ENCODE data around the gene VSIG1.

Gene VSIG1

GRCh38 chrX:108028854-108029253, 16.0 kb upstream of the VSIG1 start:
- Histone ChIP-seq H3K4me3 (ENCODE audit: low read length) (no peak overlapping the region), H3K9me3 (ENCODE audit: control insufficient read depth, insufficient read depth, low read length) (no peaks in the 10 kb centered on the region), H3K4me1 (ENCODE audit: control insufficient read depth, insufficient read depth, low read length) (no peaks in the 10 kb centered on the region), H3K27me3 (ENCODE audit: control insufficient read depth, insufficient read depth, low read length) (no peaks in the 10 kb centered on the region), H3K36me3 (ENCODE audit: control insufficient read depth, insufficient read depth, low read length) (no peaks in the 10 kb centered on the region), H3K27ac (ENCODE audit: low read length) (no peak overlapping the region)
- no peak for DNase-seq (ENCODE audit: low read depth, low spot score)
- no CpG with 5 or more reads among the region's 1 CpG for WGBS (ENCODE audit: insufficient coverage, insufficient read length)

DNA sequence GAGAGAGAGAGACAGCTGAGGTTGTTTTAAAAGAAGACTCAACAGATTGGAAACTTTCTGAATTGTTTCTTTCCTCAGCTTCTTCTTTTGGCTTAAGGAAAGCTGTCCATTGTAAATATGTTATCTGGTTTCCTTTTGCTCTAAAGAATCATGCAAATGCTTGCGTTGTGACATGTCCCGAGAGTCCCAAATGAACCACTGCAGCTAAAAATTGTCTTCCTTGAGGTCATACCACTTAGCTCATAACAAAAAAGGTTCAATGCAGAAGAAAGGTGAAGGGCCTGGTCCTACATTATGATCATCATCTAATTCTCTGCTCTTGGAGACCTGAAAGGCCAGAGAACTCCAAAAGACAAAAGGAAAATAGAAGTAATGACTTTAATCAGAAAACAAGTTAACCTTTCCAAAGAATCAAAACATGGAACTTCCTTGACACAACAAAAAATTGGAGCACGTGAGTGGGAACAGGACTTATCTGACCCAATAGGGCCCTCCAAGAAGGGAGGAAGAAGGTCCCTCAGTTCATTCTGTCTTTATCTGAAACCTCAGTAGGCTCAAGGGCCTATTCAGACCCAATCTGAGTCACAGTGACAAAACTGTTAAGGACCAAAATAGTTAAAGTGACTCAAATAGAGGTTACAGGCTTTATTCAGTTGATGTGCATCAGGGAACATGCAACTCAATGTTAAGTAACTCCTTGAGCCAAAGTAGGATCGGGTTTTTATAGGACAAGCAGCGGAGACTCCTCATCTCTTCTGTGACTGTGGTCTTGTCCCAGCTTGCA, 14.7 kb upstream of the VSIG1 start:
- H3K4me3 ChIP-seq (ENCODE audit: low read length) = no peak overlapping the region
- no CpG with 5 or more reads among the region's 5 CpGs for WGBS (ENCODE audit: insufficient coverage, insufficient read length)

DNA sequence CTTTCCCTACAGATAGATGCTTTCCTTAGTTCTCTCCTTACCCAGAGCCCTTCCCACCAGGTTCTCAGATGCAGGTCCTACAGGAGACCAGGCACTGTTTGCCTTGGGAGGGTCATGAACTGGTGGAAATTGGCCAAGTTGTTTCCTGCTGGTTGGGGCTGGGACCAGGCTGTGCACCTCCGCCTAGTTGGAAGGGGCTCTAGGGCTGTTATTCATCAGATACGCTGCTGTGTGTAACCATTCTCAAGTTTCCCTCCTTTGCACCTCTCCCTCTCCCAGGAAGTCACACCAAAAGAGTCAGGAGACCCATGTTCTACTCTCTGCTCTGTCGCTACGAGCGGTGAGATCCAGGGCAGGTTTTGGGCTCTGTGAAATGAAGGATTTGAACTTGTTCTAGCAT, 11.9 kb upstream of the VSIG1 start:
- no peaks in the 10 kb centered on the region for H3K27me3 ChIP-seq (ENCODE audit: control insufficient read depth, insufficient read depth, low read length)
- DNase-seq (ENCODE audit: low read depth, low spot score) = no peak
- H3K4me3 ChIP-seq (ENCODE audit: low read length) = no peak overlapping the region
- no peaks in the 10 kb centered on the region for H3K9me3 ChIP-seq (ENCODE audit: control insufficient read depth, insufficient read depth, low read length)
- no peaks in the 10 kb centered on the region for H3K36me3 ChIP-seq (ENCODE audit: control insufficient read depth, insufficient read depth, low read length)
- no peak overlapping the region for H3K27ac ChIP-seq (ENCODE audit: low read length)
- no CpG with 5 or more reads among the region's 5 CpGs for WGBS (ENCODE audit: insufficient coverage, insufficient read length)
- H3K4me1 ChIP-seq (ENCODE audit: control insufficient read depth, insufficient read depth, low read length) = no peaks in the 10 kb centered on the region

More for the DNA sequence above, 14.7 kb upstream of the VSIG1 start:
- no peak overlapping the region for H3K27ac ChIP-seq (ENCODE audit: low read length)
- H3K9me3 ChIP-seq (ENCODE audit: control insufficient read depth, insufficient read depth, low read length) = no peaks in the 10 kb centered on the region
- no peaks in the 10 kb centered on the region for H3K27me3 ChIP-seq (ENCODE audit: control insufficient read depth, insufficient read depth, low read length)
- no peaks in the 10 kb centered on the region for H3K4me1 ChIP-seq (ENCODE audit: control insufficient read depth, insufficient read depth, low read length)
- no peak for DNase-seq (ENCODE audit: low read depth, low spot score)
- no peaks in the 10 kb centered on the region for H3K36me3 ChIP-seq (ENCODE audit: control insufficient read depth, insufficient read depth, low read length)

GRCh38 chrX:108033890-108034289, 11.0 kb upstream of the VSIG1 start:
- DNase-seq (ENCODE audit: low read depth, low spot score) = no peak
- no peak overlapping the region for H3K27ac ChIP-seq (ENCODE audit: low read length)
- no CpG with 5 or more reads among the region's 3 CpGs for WGBS (ENCODE audit: insufficient coverage, insufficient read length)

GRCh38 chrX:108034725-108035124, 10.1 kb upstream of the VSIG1 start:
- Histone ChIP-seq H3K9me3 (ENCODE audit: control insufficient read depth, insufficient read depth, low read length) (no peaks in the 10 kb centered on the region), H3K4me3 (ENCODE audit: low read length) (no peak overlapping the region), H3K27me3 (ENCODE audit: control insufficient read depth, insufficient read depth, low read length) (no peaks in the 10 kb centered on the region), H3K27ac (ENCODE audit: low read length) (no peak overlapping the region), H3K36me3 (ENCODE audit: control insufficient read depth, insufficient read depth, low read length) (no peaks in the 10 kb centered on the region), H3K4me1 (ENCODE audit: control insufficient read depth, insufficient read depth, low read length) (no peaks in the 10 kb centered on the region)
- DNase-seq (ENCODE audit: low read depth, low spot score) = no peak
- WGBS (ENCODE audit: insufficient coverage, insufficient read length) = no CpG with 5 or more reads among the region's 3 CpGs

More at GRCh38 chrX:108033890-108034289, 11.0 kb upstream of the VSIG1 start:
- Histone ChIP-seq H3K36me3 (ENCODE audit: control insufficient read depth, insufficient read depth, low read length) (no peaks in the 10 kb centered on the region), H3K4me3 (ENCODE audit: low read length) (no peak overlapping the region), H3K9me3 (ENCODE audit: control insufficient read depth, insufficient read depth, low read length) (no peaks in the 10 kb centered on the region), H3K27me3 (ENCODE audit: control insufficient read depth, insufficient read depth, low read length) (no peaks in the 10 kb centered on the region), H3K4me1 (ENCODE audit: control insufficient read depth, insufficient read depth, low read length) (no peaks in the 10 kb centered on the region)

DNA sequence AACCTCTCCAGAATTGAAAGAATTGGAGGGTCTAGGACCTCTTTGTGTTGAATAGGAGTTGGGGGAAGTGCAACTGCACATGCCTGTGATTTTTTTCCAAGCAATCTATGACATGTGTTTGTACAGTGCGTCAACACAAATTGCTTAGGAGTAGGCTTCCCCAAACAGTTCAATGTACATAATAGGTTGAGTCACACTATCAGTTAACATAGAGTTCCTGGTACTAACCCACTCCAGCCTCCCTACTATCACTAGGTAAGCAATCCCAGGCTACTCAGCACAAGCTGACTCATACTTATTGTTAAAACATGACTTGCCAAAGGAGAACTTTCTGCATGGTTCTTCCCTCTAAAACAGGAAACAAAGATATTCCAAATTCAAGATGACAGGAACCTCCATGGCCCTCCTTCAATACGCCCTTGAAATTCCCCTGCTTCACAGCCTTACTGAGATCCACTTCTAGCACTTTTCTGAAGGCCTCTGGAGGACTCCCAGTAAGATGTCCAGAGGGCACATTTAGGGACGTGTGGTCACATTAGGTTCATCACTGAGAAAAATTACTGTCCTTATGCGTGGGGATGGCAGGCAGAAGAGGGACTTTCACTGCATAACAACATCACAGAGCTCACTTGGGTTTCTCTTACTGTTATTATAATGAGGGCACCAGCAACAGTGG, 8.4 kb upstream of the VSIG1 start:
- H3K27ac ChIP-seq (ENCODE audit: low read length) = no peak overlapping the region
- H3K4me3 ChIP-seq (ENCODE audit: low read length) = no peak overlapping the region
- H3K4me1 ChIP-seq (ENCODE audit: control insufficient read depth, insufficient read depth, low read length) = no peaks in the 10 kb centered on the region
- DNase-seq (ENCODE audit: low read depth, low spot score) = no peak
- WGBS (ENCODE audit: insufficient coverage, insufficient read length) = no CpG with 5 or more reads among the region's 4 CpGs
- no peaks in the 10 kb centered on the region for H3K27me3 ChIP-seq (ENCODE audit: control insufficient read depth, insufficient read depth, low read length)
- H3K9me3 ChIP-seq (ENCODE audit: control insufficient read depth, insufficient read depth, low read length) = no peaks in the 10 kb centered on the region
- H3K36me3 ChIP-seq (ENCODE audit: control insufficient read depth, insufficient read depth, low read length) = no peaks in the 10 kb centered on the region

- no CpG with 5 or more reads among the region's 1 CpG for WGBS (ENCODE audit: insufficient coverage, insufficient read length)
- no peaks in the 10 kb centered on the region for H3K9me3 ChIP-seq (ENCODE audit: control insufficient read depth, insufficient read depth, low read length)
- H3K27ac ChIP-seq (ENCODE audit: low read length) = no peak overlapping the region
- no peaks in the 10 kb centered on the region for H3K4me1 ChIP-seq (ENCODE audit: control insufficient read depth, insufficient read depth, low read length)
- H3K27me3 ChIP-seq (ENCODE audit: control insufficient read depth, insufficient read depth, low read length) = no peaks in the 10 kb centered on the region
- no peak overlapping the region for H3K4me3 ChIP-seq (ENCODE audit: low read length)
- H3K36me3 ChIP-seq (ENCODE audit: control insufficient read depth, insufficient read depth, low read length) = no peaks in the 10 kb centered on the region
- DNase-seq (ENCODE audit: low read depth, low spot score) = no peak
These were observed 4.8 kb downstream of the VSIG1 start for GRCh38 chrX:108049649-108050048.

DNA sequence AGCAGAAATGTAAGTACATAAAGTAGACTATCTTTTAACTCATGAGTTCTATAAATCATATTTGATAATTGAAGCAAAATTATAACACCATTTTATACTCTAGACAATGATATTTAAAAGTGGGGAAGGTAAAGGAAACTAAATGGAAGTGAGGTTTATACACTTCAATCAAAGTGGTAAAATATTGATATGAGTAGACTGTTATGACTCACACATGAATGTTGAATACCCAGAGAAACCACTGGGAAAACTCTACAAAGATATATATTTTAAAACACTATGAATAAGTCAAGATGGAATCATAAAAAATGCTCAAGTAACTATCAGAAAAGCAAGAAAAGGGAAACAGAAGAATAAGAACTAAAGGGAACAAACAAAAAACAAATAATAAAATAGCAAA, 8.4 kb downstream of the VSIG1 start:
- Histone ChIP-seq H3K27me3 (ENCODE audit: control insufficient read depth, insufficient read depth, low read length) (no peaks in the 10 kb centered on the region), H3K27ac (ENCODE audit: low read length) (no peak overlapping the region), H3K36me3 (ENCODE audit: control insufficient read depth, insufficient read depth, low read length) (no peaks in the 10 kb centered on the region), H3K4me3 (ENCODE audit: low read length) (no peak overlapping the region), H3K9me3 (ENCODE audit: control insufficient read depth, insufficient read depth, low read length) (no peaks in the 10 kb centered on the region), H3K4me1 (ENCODE audit: control insufficient read depth, insufficient read depth, low read length) (no peaks in the 10 kb centered on the region)
- DNase-seq (ENCODE audit: low read depth, low spot score) = no peak

DNA sequence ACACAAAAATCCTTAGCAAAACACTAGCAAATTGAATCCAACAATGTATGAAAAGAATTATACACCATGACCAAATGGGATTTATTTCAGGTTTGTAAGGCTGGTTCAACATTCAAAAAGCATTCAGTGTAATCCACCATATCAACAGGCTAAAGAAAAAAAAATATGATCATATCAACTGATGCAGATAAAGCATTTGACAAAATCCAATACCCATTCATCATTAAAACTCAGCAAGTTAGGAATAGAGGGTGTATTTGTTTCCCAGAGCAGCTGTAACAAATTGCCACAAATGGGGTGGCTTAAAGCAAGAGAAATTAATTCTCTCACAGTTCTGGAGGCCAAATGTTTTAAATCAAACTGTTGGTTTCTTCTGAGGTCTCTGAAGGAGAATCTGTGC, 10.7 kb downstream of the VSIG1 start:
- no peak overlapping the region for H3K27ac ChIP-seq (ENCODE audit: low read length)
- no peaks in the 10 kb centered on the region for H3K9me3 ChIP-seq (ENCODE audit: control insufficient read depth, insufficient read depth, low read length)
- DNase-seq (ENCODE audit: low read depth, low spot score) = no peak
- H3K27me3 ChIP-seq (ENCODE audit: control insufficient read depth, insufficient read depth, low read length) = no peaks in the 10 kb centered on the region
- H3K36me3 ChIP-seq (ENCODE audit: control insufficient read depth, insufficient read depth, low read length) = no peaks in the 10 kb centered on the region
- H3K4me1 ChIP-seq (ENCODE audit: control insufficient read depth, insufficient read depth, low read length) = no peaks in the 10 kb centered on the region
- no peak overlapping the region for H3K4me3 ChIP-seq (ENCODE audit: low read length)

DNA sequence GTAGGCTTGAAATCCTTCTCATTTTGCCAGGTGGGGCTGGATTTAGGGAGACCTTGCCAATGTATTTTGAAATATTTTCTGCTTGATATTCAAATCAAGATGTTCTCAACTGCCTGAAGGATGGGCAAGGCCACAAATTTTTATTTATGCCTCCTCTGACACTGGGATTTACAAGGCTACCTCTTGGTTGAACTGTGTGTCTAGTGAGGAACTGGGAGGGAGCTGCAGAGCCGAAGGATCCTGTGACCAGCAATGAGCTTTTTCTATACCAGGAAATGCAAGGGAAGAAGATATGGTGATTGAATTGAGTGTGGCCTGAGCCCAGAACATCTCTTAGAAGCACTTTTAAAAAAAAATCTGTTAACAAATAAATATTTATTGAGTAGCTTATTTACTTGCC, 14.9 kb downstream of the VSIG1 start:
- no peaks in the 10 kb centered on the region for H3K36me3 ChIP-seq (ENCODE audit: control insufficient read depth, insufficient read depth, low read length)
- no CpG with 5 or more reads among the region's 1 CpG for WGBS (ENCODE audit: insufficient coverage, insufficient read length)
- no peaks in the 10 kb centered on the region for H3K9me3 ChIP-seq (ENCODE audit: control insufficient read depth, insufficient read depth, low read length)
- H3K4me3 ChIP-seq (ENCODE audit: low read length) = no peak overlapping the region
- no peaks in the 10 kb centered on the region for H3K4me1 ChIP-seq (ENCODE audit: control insufficient read depth, insufficient read depth, low read length)
- no peak for DNase-seq (ENCODE audit: low read depth, low spot score)
- no peak overlapping the region for H3K27ac ChIP-seq (ENCODE audit: low read length)
- no peaks in the 10 kb centered on the region for H3K27me3 ChIP-seq (ENCODE audit: control insufficient read depth, insufficient read depth, low read length)

- Histone ChIP-seq H3K4me1 (ENCODE audit: control insufficient read depth, insufficient read depth, low read length) (peaks cover 1% of the 10 kb centered on the region; the same call in 1 of the 2 replicates), H3K9me3 (ENCODE audit: control insufficient read depth, insufficient read depth, low read length) (no peaks in the 10 kb centered on the region), H3K27me3 (ENCODE audit: control insufficient read depth, insufficient read depth, low read length) (no peaks in the 10 kb centered on the region), H3K27ac (ENCODE audit: low read length) (no peak overlapping the region), H3K4me3 (ENCODE audit: low read length) (no peak overlapping the region), H3K36me3 (ENCODE audit: control insufficient read depth, insufficient read depth, low read length) (no peaks in the 10 kb centered on the region)
- no CpG with 5 or more reads among the region's 1 CpG for WGBS (ENCODE audit: insufficient coverage, insufficient read length)
- no peak for DNase-seq (ENCODE audit: low read depth, low spot score)
These were observed 19.1 kb downstream of the VSIG1 start for GRCh38 chrX:108064001-108064400.
